Psoas muscle (tissue), 8 donors: ENCODE measurements around the gene NPTXR. TPM values are rescaled to one million over a fixed set of nuclear protein-coding genes. Genes with fewer than 3 reads are reported as not detected.
A peak's percentile ranks its signal among the peaks of the same experiment; 100 is the strongest.

Experiments used
- ATAC-seq, 4 donors: fragments of 200-7000 bp; cut with Tn5 transposase; one replicate each; pipeline ENCODE4 v1.9.1; 2020; ENCODE audit warnings: moderate library complexity in 3 of 4, mild to moderate bottlenecking in 2 of 4
- DNase-seq, 2 donors: peaks; one replicate each; pipeline ENCODE4 v3.0.0-alpha.2; 2020
- H3K27ac ChIP-seq: fragments of 200-600 bp; one replicate; pipeline ENCODE4 v1.8.0; 2022
- H3K27me3 ChIP-seq, 3 donors: fragments of 200-600 bp in 1 of 3; one replicate each; pipeline versions ENCODE4 v1.6.1 to v1.8.0; 2013 to 2022; ENCODE audit warnings: low read length in 2 of 3, mild to moderate bottlenecking in 2 of 3, moderate library complexity in 1 of 3; ENCODE audit not compliant: insufficient read depth in 3 of 3
- H3K36me3 ChIP-seq, 2 donors: fragments of 200-600 bp in 1 of 2; one replicate each; pipeline versions ENCODE4 v1.6.1 to v1.8.0; 2013 to 2022; ENCODE audit warnings: low read depth in 1 of 2, mild to moderate bottlenecking in 1 of 2, moderate library complexity in 1 of 2; ENCODE audit not compliant: insufficient read depth in 1 of 2
- H3K4me1 ChIP-seq: fragments of 200-600 bp; one replicate; pipeline ENCODE4 v1.8.0; 2022
- H3K4me3 ChIP-seq: fragments of 200-600 bp; one replicate; pipeline ENCODE4 v1.8.0; 2022; ENCODE audit warnings: mild to moderate bottlenecking
- H3K9me3 ChIP-seq: fragments of 200-600 bp; one replicate; pipeline ENCODE4 v1.8.0; 2022
- WGBS, 3 donors: extraction: QIAGEN DNeasy Blood & Tissue Kit; methylation state at CpG; one replicate each; pipeline versions ENCODE4 v1.1.6 to v1.1.7; 2013; 5-methylcytosine and 5-hydroxymethylcytosine counted together
- intact Hi-C, 2 donors: fragments of 100-400 bp; cut with DNase I; formaldehyde crosslinking; loops; one replicate each; pipeline versions ENCODE4 v1.11.0 to v1.14.2; 2022
- polyA plus RNA-seq, 3 donors: library from polyadenylated mRNA; stranded (reverse); fragments of 200-250 nt; gene quantifications; one replicate each; pipeline ENCODE4 v1.2.3, GENCODE V29; 2013
- total RNA-seq, 4 donors: library from RNA; stranded (reverse); fragmentation: NEBNext Ultra II Directional in 2 of 4; extraction: Animal tissue kit (Norgen Biotek cat#: 25700) in 2 of 4; gene quantifications; one replicate each; pipeline versions ENCODE4 v1.2.1 to v1.2.4, GENCODE V29; 2021 to 2023
- TF ChIP-seq, protein P1 (sequence below): fragments of 200-600 bp; IDR thresholded peaks from one replicate; pipeline ENCODE4 v1.8.0; 2022; ENCODE audit warnings: antibody characterized with exemption
- donor health status: healthy with polysubstance abuse.
- donor health status: DM: no; HTN: no; CAD: no; lungs with moderate emphysema.
- donor health status: Bipolar disorder and iron deficiency.
- donor health status: healthy.
- donor health status: DM: yes; HTN: yes; CAD: no.
- donor health status: DM: no; HTN: no; CAD: no.
- donor health status: DM: no; HTN: no; CAD: no.
- donor health status: DM: yes; HTN: yes; CAD: no.

Gene NPTXR
- total and polyA plus RNA-seq, 7 donors: 0.15 to 1.7 (median 0.39) TPM

DNA sequence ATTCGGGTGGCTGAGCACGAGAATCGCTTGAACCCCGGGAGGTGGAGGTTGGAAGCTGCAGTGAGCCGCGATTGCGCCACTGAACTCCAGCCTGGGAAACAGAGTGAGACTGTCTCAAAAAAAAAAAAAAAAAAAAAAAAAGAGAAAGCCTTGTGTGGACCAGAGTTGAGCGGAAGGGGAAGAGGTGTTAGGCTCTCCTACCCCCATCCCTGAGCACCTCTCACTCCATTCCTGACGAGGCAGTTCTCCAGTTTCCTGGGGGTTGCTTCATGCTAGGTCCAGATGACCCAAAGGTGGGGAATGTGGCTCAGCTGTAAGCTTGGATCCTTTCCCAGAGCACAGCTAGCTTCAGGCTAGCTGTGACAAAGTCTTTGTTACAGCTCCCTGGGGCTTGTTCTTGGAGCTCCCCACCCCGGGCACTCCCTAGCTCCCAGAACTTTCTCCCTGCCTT lies 41.1 kb downstream of the NPTXR start:
- intact Hi-C loops: no loop called here
- Histone ChIP-seq H3K4me3 (no peak overlapping the region), H3K4me1 (peaks cover 3% of the 10 kb centered on the region), H3K27me3 (peaks cover 0 to 31% (median 6%) of the 10 kb centered on the region in 3 donors), H3K27ac (no peak overlapping the region), H3K9me3 (no peaks in the 10 kb centered on the region), H3K36me3 (no peaks in the 10 kb centered on the region)
- ATAC-seq (peak; percentile 95 to 99 (median 98)), DNase-seq (peak; percentile 58 to 79)
- TF ChIP-seq, protein P1, sequence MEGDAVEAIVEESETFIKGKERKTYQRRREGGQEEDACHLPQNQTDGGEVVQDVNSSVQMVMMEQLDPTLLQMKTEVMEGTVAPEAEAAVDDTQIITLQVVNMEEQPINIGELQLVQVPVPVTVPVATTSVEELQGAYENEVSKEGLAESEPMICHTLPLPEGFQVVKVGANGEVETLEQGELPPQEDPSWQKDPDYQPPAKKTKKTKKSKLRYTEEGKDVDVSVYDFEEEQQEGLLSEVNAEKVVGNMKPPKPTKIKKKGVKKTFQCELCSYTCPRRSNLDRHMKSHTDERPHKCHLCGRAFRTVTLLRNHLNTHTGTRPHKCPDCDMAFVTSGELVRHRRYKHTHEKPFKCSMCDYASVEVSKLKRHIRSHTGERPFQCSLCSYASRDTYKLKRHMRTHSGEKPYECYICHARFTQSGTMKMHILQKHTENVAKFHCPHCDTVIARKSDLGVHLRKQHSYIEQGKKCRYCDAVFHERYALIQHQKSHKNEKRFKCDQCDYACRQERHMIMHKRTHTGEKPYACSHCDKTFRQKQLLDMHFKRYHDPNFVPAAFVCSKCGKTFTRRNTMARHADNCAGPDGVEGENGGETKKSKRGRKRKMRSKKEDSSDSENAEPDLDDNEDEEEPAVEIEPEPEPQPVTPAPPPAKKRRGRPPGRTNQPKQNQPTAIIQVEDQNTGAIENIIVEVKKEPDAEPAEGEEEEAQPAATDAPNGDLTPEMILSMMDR: no peak
- 14 to 21% (median 18%) methylated on average over 10 of the region's 10 CpGs for WGBS, 3 donors

- no peaks in the 10 kb centered on the region for H3K9me3 ChIP-seq
- no peak overlapping the region for H3K27ac ChIP-seq
- no peaks in the 10 kb centered on the region for H3K36me3 ChIP-seq
- H3K4me1 ChIP-seq: peaks cover 3% of the 10 kb centered on the region
- intact Hi-C loops: no loop called here
- no peak for DNase-seq
- no peak for ATAC-seq
- TF ChIP-seq, protein P1: no peak
- H3K27me3 ChIP-seq: peaks cover 0 to 32% (median 4%) of the 10 kb centered on the region in 3 donors
- 62 to 67% (median 66%) methylated on average over 6 of the region's 6 CpGs for WGBS, 3 donors
- H3K4me3 ChIP-seq: no peak overlapping the region
Observed at GRCh38 chr22:38799265-38800002, 44.4 kb downstream of the NPTXR start.

- no peak for ATAC-seq
- Histone ChIP-seq H3K4me3 (no peak overlapping the region), H3K9me3 (no peaks in the 10 kb centered on the region), H3K27me3 (peaks cover 0 to 32% (median 4%) of the 10 kb centered on the region in 3 donors), H3K36me3 (no peaks in the 10 kb centered on the region), H3K4me1 (peaks cover 3% of the 10 kb centered on the region), H3K27ac (no peak overlapping the region)
- intact Hi-C loops: no loop called here
- DNase-seq: no peak
- TF ChIP-seq, protein P1: no peak
- 75 to 81% (median 76%) methylated on average over 5 of the region's 5 CpGs for WGBS, 3 donors
Observed at GRCh38 chr22:38798496-38798895, 45.3 kb downstream of the NPTXR start.

GRCh38 chr22:38796262-38796957 lies 47.4 kb downstream of the NPTXR start:
- Histone ChIP-seq H3K27ac (no peak overlapping the region), H3K27me3 (peaks cover 0 to 32% (median 4%) of the 10 kb centered on the region in 3 donors), H3K4me1 (no peaks in the 10 kb centered on the region), H3K9me3 (no peaks in the 10 kb centered on the region), H3K4me3 (no peak overlapping the region), H3K36me3 (no peaks in the 10 kb centered on the region)
- no peak for ATAC-seq
- intact Hi-C loops: no loop called here
- TF ChIP-seq, protein P1: no peak
- 77 to 79% (median 78%) methylated on average over 12 of the region's 12 CpGs for WGBS, 3 donors
- DNase-seq: no peak
